HUES6 (cell line): ENCODE data around the gene ESRRG.

ENCODE experiments used
- H3K27ac ChIP-seq: 2 replicates; pipeline ENCODE4 v1.7.0; 2013; ENCODE audit warnings: low read depth, mild to moderate bottlenecking, low read length, inconsistent platforms
- H3K27me3 ChIP-seq: 2 replicates; pipeline ENCODE4 v1.6.1; 2013; ENCODE audit warnings: low read length; ENCODE audit not compliant: control insufficient read depth, insufficient read depth
- H3K36me3 ChIP-seq: 2 replicates; pipeline ENCODE4 v1.6.1; 2013; ENCODE audit warnings: low read length; ENCODE audit not compliant: control insufficient read depth, insufficient read depth
- H3K4me1 ChIP-seq: 2 replicates; pipeline ENCODE4 v1.6.1; 2013; ENCODE audit warnings: low read length; ENCODE audit not compliant: control insufficient read depth, insufficient read depth
- H3K4me3 ChIP-seq: 2 replicates; pipeline ENCODE4 v1.5.1; 2013; ENCODE audit warnings: low read depth, low read length
- H3K9ac ChIP-seq: one replicate; pipeline ENCODE4 v1.6.1; 2013; ENCODE audit warnings: mild to moderate bottlenecking, low read length
- H3K9me3 ChIP-seq: 2 replicates; pipeline ENCODE4 v1.6.1; 2013; ENCODE audit warnings: low read depth, low read length; ENCODE audit not compliant: control insufficient read depth, insufficient read depth

ESRRG gene

GRCh38 chr1:216604771-216605170 is 118.5 kb downstream of the ESRRG start:
- Histone ChIP-seq H3K4me1 (peaks cover 18% of the 10 kb centered on the region), H3K9me3 (no peaks in the 10 kb centered on the region)

GRCh38 chr1:216600730-216601609 is 122.3 kb downstream of the ESRRG start:
- H3K4me1 ChIP-seq = peaks cover 31% of the 10 kb centered on the region
- H3K9me3 ChIP-seq = no peaks in the 10 kb centered on the region
- H3K27ac ChIP-seq = peak overlapping the region; percentile 32; the same call in 1 of the 2 replicates
- H3K27me3 ChIP-seq = peaks cover 4% of the 10 kb centered on the region; the same call in 1 of the 2 replicates
- no peaks in the 10 kb centered on the region for H3K36me3 ChIP-seq
- H3K9ac ChIP-seq = peak overlapping the region; percentile 65
- peak overlapping the region; percentile 75 for H3K4me3 ChIP-seq

More at GRCh38 chr1:216604771-216605170, 118.5 kb downstream of the ESRRG start:
- no peaks in the 10 kb centered on the region for H3K36me3 ChIP-seq
- no peak overlapping the region for H3K9ac ChIP-seq
- H3K27me3 ChIP-seq = peaks cover 4% of the 10 kb centered on the region; the same call in 1 of the 2 replicates
- H3K27ac ChIP-seq = no peak overlapping the region
- H3K4me3 ChIP-seq = no peak overlapping the region

- Histone ChIP-seq H3K27ac (no peak overlapping the region), H3K4me3 (0 out of 2 replicates have a peak overlapping the region, but pooled peaks have one; percentile 75), H3K27me3 (peaks cover 4% of the 10 kb centered on the region; the same call in 1 of the 2 replicates), H3K4me1 (peaks cover 33% of the 10 kb centered on the region), H3K9ac (no peak overlapping the region), H3K9me3 (no peaks in the 10 kb centered on the region), H3K36me3 (no peaks in the 10 kb centered on the region)
Measured at GRCh38 chr1:216599851-216600250, 123.4 kb downstream of the ESRRG start.

- no peak overlapping the region for H3K4me3 ChIP-seq
- H3K4me1 ChIP-seq = peaks cover 33% of the 10 kb centered on the region
- H3K9me3 ChIP-seq = no peaks in the 10 kb centered on the region
- H3K27me3 ChIP-seq = peaks cover 4% of the 10 kb centered on the region; the same call in 1 of the 2 replicates
- H3K9ac ChIP-seq = no peak overlapping the region
- no peak overlapping the region for H3K27ac ChIP-seq
- no peaks in the 10 kb centered on the region for H3K36me3 ChIP-seq
Measured at GRCh38 chr1:216598448-216598847, 124.8 kb downstream of the ESRRG start.

- no peaks in the 10 kb centered on the region for H3K9me3 ChIP-seq
- H3K4me3 ChIP-seq = no peak overlapping the region
- H3K27me3 ChIP-seq = peaks cover 1% of the 10 kb centered on the region; the same call in 1 of the 2 replicates
- peaks cover 30% of the 10 kb centered on the region for H3K4me1 ChIP-seq
- H3K36me3 ChIP-seq = no peaks in the 10 kb centered on the region
- no peak overlapping the region for H3K27ac ChIP-seq
- H3K9ac ChIP-seq = no peak overlapping the region
Measured at GRCh38 chr1:216596281-216596862, 126.9 kb downstream of the ESRRG start.

GRCh38 chr1:216587715-216588114 is 135.5 kb downstream of the ESRRG start:
- H3K9me3 ChIP-seq = peaks cover 3% of the 10 kb centered on the region; the same call in 1 of the 2 replicates
- no peaks in the 10 kb centered on the region for H3K27me3 ChIP-seq
- no peak overlapping the region for H3K9ac ChIP-seq
- no peak overlapping the region for H3K4me3 ChIP-seq
- H3K36me3 ChIP-seq = no peaks in the 10 kb centered on the region
- H3K4me1 ChIP-seq = no peaks in the 10 kb centered on the region
- no peak overlapping the region for H3K27ac ChIP-seq

- Histone ChIP-seq H3K27ac (no peak overlapping the region), H3K9ac (no peak overlapping the region), H3K36me3 (no peaks in the 10 kb centered on the region), H3K4me1 (no peaks in the 10 kb centered on the region), H3K27me3 (no peaks in the 10 kb centered on the region), H3K4me3 (no peak overlapping the region), H3K9me3 (peaks cover 3% of the 10 kb centered on the region; the same call in 1 of the 2 replicates)
Measured at GRCh38 chr1:216582151-216582550, 141.1 kb downstream of the ESRRG start.

- Histone ChIP-seq H3K4me3 (no peak overlapping the region), H3K27ac (no peak overlapping the region), H3K4me1 (no peaks in the 10 kb centered on the region), H3K36me3 (no peaks in the 10 kb centered on the region), H3K27me3 (no peaks in the 10 kb centered on the region), H3K9me3 (peaks cover 3% of the 10 kb centered on the region; the same call in 1 of the 2 replicates), H3K9ac (no peak overlapping the region)
Measured at GRCh38 chr1:216580538-216581057, 142.6 kb downstream of the ESRRG start.

- no peak overlapping the region for H3K9ac ChIP-seq
- no peaks in the 10 kb centered on the region for H3K36me3 ChIP-seq
- H3K4me3 ChIP-seq = no peak overlapping the region
- H3K9me3 ChIP-seq = no peaks in the 10 kb centered on the region
- no peaks in the 10 kb centered on the region for H3K27me3 ChIP-seq
- no peak overlapping the region for H3K27ac ChIP-seq
- no peaks in the 10 kb centered on the region for H3K4me1 ChIP-seq
Measured at GRCh38 chr1:216576234-216576937, 146.8 kb downstream of the ESRRG start.

GRCh38 chr1:216566641-216567205 is 156.5 kb downstream of the ESRRG start:
- Histone ChIP-seq H3K9me3 (no peaks in the 10 kb centered on the region), H3K9ac (no peak overlapping the region), H3K27me3 (no peaks in the 10 kb centered on the region), H3K27ac (no peak overlapping the region), H3K4me3 (no peak overlapping the region), H3K4me1 (no peaks in the 10 kb centered on the region), H3K36me3 (no peaks in the 10 kb centered on the region)
